Urothelium cell line (cell line): ENCODE data around the gene GRM1.

Experiments
- DNase-seq: peaks from one replicate; pipeline ENCODE4 v3.0.0; 2011; ENCODE audit warnings: low spot score, mixed read lengths
- FAIRE-seq: peaks from 2 replicates; lab custom pipeline; 2011; peaks lifted over from hg19 to GRCh38; lab: Jason Lieb, UNC

GRM1 gene

GRCh38 chr6:146028851-146029572 is at the start of gene GRM1:
Gene GRM1, plus strand, starts transcription at chr6:146029062. Its CDS starts 456 bp downstream, at chr6:146029518.
- FAIRE-seq (no peak), DNase-seq (no peak)

- no peak for DNase-seq
- no peak for FAIRE-seq
Observed at GRCh38 chr6:146009338-146009737, 19.5 kb upstream of the GRM1 start.

- no peak for FAIRE-seq
Observed at GRCh38 chr6:146014233-146014632, 14.6 kb upstream of the GRM1 start.

GRCh38 chr6:146017672-146018071 is 11.2 kb upstream of the GRM1 start:
- no peak for DNase-seq
- no peak for FAIRE-seq

More at GRCh38 chr6:146014233-146014632, 14.6 kb upstream of the GRM1 start:
- DNase-seq = no peak

- DNase-seq = no peak
- no peak for FAIRE-seq
Observed at GRCh38 chr6:146026873-146027272, 2.0 kb upstream of the GRM1 start.

GRCh38 chr6:146027586-146028251 is 1.1 kb upstream of the GRM1 start:
- DNase-seq = peak; percentile 18
- FAIRE-seq = no peak

- DNase-seq = peak; percentile 80
- no peak for FAIRE-seq
Observed at GRCh38 chr6:146028252-146028795, 538 bp upstream of the GRM1 start.

- no peak for DNase-seq
- no peak for FAIRE-seq
Observed at GRCh38 chr6:146029573-146030184, 817 bp downstream of the GRM1 start.

- FAIRE-seq = no peak
Observed at GRCh38 chr6:146032387-146032786, 3.5 kb downstream of the GRM1 start.

GRCh38 chr6:146040360-146040759 is 11.5 kb downstream of the GRM1 start:
- DNase-seq (no peak), FAIRE-seq (no peak)

More at GRCh38 chr6:146032387-146032786, 3.5 kb downstream of the GRM1 start:
- DNase-seq = no peak

- DNase-seq (peak; percentile 12), FAIRE-seq (no peak)
Observed at GRCh38 chr6:146041282-146041681, 12.4 kb downstream of the GRM1 start.

GRCh38 chr6:146047371-146047770 is 18.5 kb downstream of the GRM1 start:
- FAIRE-seq = no peak

GRCh38 chr6:146050168-146050567 is 21.3 kb downstream of the GRM1 start:
- DNase-seq = no peak
- FAIRE-seq = no peak

More at GRCh38 chr6:146047371-146047770, 18.5 kb downstream of the GRM1 start:
- no peak for DNase-seq

- FAIRE-seq (no peak), DNase-seq (no peak)
Observed at GRCh38 chr6:146056506-146056905, 27.6 kb downstream of the GRM1 start.

GRCh38 chr6:146065690-146066089 is 36.8 kb downstream of the GRM1 start:
- no peak for FAIRE-seq
- DNase-seq = no peak

- DNase-seq (no peak), FAIRE-seq (no peak)
Observed at GRCh38 chr6:146066506-146066905, 37.6 kb downstream of the GRM1 start.

GRCh38 chr6:146071781-146072180 is 42.9 kb downstream of the GRM1 start:
- no peak for FAIRE-seq
- no peak for DNase-seq

GRCh38 chr6:146077992-146078391 is 49.1 kb downstream of the GRM1 start:
- FAIRE-seq = no peak
- no peak for DNase-seq

GRCh38 chr6:146087386-146087785 is 58.5 kb downstream of the GRM1 start:
- DNase-seq = no peak
- FAIRE-seq = no peak

GRCh38 chr6:146090474-146090873 is 61.6 kb downstream of the GRM1 start:
- FAIRE-seq = no peak
- DNase-seq = peak; percentile 51

GRCh38 chr6:146092961-146093686 is 64.3 kb downstream of the GRM1 start:
- FAIRE-seq (no peak), DNase-seq (no peak)
